LNCAP (cell line): Measurements from ENCODE around the gene HOXD10.

Experiments
- CTCF ChIP-seq: fragments of 450-650 bp; IDR thresholded peaks from 2 replicates; pipeline ENCODE4 v1.5.1; 2017; ENCODE audit warnings: mild to moderate bottlenecking

HOXD10 gene

GRCh38 chr2:176074919-176075425, 41.6 kb upstream of the HOXD10 start:
- TF ChIP-seq CTCF: no peak

- TF ChIP-seq CTCF: no peak
These were observed 41.1 kb upstream of the HOXD10 start for GRCh38 chr2:176075481-176075880.

- TF ChIP-seq CTCF: no peak
These were observed 40.5 kb upstream of the HOXD10 start for GRCh38 chr2:176076063-176076462.

GRCh38 chr2:176076796-176077195, 39.8 kb upstream of the HOXD10 start:
- no peak for TF ChIP-seq CTCF

- no peak for TF ChIP-seq CTCF
These were observed 37.9 kb upstream of the HOXD10 start for GRCh38 chr2:176078541-176079284.

GRCh38 chr2:176079285-176079830, 37.2 kb upstream of the HOXD10 start:
- TF ChIP-seq CTCF: no peak

- TF ChIP-seq CTCF: peak; percentile 76
These were observed 36.6 kb upstream of the HOXD10 start for GRCh38 chr2:176079831-176080539.
